Dermis blood vessel endothelial cell (primary cell): ENCODE measurements around the gene ARHGAP28. TPM values are rescaled to one million over a fixed set of nuclear protein-coding genes. Genes with fewer than 3 reads are reported as not detected.

Experiments used
- DNase-seq: peaks from one replicate; pipeline ENCODE4 v3.0.0; 2010
- total RNA-seq: library from RNA; depleted of rRNA; stranded (reverse); fragments of >200 nt; gene quantifications from 2 replicates; pipeline ENCODE4 v1.2.3, GENCODE V29; 2014

ARHGAP28 gene
- total RNA-seq, 1 donor from 2014 or later = 4.3 TPM

DNA sequence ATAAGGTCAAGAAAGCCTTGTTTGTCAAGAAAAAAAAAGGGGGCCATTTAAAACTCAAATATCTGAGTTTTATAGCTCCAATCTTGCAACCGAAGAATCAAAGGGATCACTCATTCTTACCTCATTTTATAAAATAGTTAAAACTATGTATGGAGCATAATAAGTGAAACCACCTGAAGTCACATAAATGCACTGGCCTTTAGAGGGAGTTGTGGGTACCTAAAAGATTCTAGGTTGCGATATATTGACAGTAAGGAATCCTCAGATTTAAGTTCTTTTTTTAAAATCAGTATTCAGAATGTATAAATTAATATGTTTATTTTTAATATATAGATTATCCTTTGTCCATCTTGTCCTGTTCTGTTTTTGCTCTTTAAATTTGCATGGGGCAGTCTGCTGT lies 3.4 kb downstream of the ARHGAP28 start:
- peak; percentile 17 for DNase-seq

DNA sequence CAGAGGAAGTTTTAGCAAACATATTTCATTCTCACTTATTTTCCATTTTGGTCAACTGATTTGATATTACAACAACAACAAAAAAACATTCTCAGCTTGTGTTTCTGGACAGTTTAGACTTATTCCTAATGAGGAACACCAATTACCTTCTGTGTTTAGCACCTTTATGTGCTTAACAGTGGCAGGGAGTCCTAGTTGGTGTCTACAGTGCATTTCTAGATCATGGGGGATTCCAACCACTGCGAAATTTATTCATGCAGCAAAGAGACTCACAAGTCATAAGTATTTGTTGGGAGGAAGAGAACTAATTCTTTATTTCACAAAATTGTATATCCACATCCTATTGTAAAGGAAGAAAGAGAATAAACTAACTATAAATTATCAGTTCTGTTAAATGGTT lies 4.2 kb downstream of the ARHGAP28 start:
- DNase-seq = no peak

DNA sequence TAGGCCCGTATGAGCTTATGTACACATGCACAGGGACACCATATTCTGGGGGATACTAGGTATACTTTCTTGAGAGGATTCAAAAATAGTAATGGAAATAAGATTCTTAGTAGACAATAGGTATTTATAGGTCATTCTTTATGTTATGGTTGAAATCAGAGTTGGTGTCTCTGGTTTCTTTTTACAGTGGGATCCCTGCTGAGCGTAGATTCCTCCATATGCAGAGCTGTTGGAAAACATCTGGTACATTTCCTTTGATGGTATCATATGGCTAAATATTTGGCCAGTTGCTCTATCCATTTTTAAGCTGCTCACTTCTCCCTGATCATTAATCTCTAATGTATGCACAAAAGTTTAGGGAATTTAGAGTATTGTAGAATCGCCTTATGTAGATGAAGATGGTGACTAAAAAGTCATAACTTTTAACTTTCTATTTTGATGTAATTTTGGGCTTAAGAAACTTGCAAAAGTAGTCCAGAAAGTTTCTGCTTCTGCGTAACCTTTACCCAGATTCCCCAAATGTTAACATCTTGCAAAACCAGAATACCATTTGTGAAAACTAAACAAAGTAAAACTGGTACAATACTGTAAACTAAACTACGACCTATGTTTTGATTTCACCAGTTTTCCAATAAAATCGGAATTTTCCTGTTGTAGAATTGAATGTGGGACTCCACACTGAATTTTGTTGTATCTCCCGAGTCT lies 5.4 kb downstream of the ARHGAP28 start:
- no peak for DNase-seq

DNA sequence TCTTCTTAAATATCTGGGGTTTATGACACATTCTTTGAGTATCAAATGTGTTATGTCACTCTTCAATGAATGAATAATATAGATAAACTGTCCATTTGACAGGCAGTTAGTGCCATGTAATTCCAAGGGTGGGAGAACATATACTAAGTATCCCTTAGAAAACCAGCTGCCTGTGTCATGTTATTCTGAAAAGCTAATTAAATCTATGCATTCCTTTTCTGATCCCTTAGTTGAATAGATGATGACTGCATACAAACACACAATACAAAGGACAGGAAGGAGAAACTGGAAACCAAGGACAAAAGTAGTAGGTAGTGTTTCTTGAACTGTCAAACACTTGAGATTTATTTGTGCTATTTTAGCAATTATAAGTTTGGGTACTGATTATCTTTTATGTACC lies 8.3 kb downstream of the ARHGAP28 start:
- DNase-seq = no peak

DNA sequence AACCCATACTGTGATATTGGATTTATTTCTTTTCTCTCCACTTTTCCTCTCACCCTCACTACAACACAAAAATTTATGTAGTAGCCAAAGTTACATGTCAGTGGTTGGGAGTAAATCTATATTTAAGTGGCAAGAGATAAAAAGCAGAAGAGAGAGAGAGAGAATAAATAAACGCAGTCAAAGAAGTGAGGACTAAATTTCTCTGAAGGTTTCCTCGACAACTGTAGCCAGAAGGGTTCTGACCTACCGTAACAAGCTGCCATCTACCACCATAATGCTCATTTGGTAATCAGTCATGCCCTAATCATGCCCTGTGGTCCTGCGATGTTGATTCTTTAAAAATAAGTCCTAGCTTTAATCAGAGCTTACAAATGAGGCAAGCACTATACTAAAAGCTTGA lies 9.1 kb downstream of the ARHGAP28 start:
- DNase-seq = no peak

DNA sequence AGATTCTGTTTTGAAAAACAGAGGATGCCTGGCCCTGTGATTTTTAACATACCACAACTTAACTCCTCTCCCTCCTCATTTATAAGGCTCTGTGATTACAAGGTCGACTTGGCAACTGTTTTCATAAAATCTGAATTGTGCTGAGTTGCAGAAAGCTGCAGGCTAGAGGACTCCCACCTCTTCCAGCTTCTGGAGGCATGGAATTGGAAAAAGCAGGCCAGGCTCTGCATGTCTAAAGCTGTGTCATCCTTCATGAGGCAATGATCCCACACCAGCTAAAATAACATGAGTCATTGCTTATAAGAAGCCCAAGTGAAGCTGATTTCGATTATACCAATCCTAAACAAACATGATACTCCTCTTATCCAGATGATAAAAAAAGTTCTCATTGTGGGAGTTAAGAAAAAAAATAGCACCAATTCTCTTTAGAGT lies 11.7 kb downstream of the ARHGAP28 start:
- DNase-seq = peak; percentile 74

DNA sequence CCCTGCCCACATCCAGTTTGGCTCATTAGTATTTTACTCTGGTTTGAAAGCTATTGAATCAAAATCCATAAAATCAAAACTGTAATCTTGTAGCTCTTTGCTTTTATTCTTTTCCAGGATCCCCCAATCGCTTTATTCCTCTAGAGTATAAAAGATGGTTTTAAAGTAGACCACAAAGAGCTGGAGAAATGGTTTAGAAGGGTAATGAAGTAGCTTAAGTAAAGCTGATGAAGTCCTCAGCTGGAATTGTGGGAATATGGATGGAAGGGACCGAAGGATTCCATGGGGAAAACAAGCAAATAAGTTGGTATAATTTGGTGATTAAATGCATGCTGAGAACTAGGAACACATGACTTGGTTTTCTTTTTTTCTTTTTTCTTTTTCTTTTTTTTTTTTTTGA lies 12.3 kb downstream of the ARHGAP28 start:
- no peak for DNase-seq

DNA sequence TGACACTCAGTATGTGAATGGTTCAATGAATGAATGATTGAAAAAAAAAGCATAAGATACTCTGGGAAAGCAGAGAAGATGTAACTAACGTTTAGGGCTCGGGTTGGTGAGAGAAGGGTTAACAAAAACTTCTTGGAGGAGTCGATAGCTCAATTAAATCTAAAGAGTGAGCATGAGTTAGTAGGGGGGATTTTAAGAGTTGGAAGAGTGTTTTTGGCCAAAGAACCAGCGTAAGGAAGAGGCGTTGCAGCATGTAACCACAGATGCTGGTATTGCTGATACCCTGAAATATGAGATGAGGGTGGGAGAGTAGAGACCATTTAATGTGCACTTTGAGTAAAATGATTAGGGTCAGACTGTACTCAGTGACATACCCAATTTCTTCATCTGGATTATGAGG lies 14.5 kb downstream of the ARHGAP28 start:
- DNase-seq = no peak

DNA sequence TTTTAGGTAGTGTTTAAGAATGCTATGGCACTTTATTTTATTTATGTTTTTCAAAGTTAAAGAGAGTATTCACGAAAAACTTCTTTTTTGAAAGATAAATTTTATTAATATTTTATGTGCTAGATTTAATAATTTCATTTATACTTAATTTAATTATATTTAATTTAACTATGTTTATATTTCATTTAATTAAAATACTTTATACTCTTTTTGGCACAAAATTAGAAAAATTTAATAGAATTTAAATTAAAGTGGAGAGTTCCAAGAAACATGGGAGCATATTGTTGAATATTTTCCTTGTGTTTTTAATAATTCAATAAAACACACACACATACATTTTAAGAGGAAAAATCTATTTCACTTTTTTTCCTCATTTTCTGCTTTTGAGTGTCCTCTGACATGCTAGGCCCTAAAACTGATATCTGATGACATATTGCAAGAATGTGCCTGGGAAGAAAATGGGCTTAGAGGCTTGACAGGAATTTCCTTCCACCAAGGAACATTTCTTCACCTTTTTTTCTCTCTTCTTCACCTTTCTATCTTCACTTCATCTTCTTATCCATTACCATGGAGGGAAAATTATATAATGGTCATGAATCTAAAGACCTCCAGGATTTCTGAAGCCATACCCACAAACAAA lies 15.4 kb downstream of the ARHGAP28 start:
- DNase-seq = no peak

DNA sequence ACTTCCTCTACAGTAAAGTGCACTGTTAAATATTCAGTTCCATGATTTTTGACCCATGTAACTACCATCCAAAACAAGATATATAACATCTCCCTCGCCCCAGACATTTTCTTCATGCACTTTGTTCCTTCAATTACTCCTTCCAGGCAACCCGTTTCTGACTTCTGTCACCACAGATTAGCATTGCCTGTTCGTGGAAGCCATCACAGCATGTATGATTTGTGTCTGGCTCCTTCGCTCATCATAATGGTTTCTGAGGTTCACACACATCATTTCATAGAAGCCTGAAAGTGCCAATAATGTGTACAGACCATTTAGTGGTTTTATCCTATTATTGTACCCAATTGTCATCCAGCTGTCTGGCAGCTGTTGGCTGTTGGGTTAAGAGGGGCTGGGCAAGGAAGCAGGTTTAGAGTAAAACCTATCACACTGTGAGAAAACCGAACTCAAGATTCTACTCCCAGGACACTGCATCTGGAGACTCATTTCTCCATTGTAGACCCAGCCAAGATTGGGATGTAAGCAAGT lies 16.1 kb downstream of the ARHGAP28 start:
- DNase-seq = no peak

DNA sequence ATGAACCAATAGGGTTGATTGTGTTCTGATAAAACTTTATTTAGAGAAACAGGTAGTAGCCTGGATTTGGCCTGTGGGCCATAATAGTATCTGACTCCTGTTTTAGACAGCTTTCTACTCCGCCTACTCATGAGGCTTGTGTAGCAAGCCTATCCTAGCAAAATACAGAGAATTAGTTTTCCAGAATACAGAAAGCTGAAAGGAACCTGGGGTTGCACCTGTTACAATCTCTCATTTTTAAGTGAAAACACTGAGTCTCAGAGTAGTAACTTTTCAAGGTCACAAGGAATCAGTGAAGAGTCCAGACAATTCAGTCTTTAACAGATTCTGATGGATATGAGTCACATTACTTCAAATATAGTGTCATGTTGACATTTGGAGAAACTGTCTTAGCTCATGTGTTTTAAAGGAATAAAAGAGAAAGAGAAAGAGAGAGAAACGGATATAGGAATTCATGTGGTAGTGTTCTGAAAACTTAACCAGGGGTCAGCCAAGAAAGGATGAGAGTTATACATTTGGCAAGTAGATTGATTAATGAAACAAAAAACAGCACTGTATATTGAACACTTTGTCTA lies 17.0 kb downstream of the ARHGAP28 start:
- no peak for DNase-seq

DNA sequence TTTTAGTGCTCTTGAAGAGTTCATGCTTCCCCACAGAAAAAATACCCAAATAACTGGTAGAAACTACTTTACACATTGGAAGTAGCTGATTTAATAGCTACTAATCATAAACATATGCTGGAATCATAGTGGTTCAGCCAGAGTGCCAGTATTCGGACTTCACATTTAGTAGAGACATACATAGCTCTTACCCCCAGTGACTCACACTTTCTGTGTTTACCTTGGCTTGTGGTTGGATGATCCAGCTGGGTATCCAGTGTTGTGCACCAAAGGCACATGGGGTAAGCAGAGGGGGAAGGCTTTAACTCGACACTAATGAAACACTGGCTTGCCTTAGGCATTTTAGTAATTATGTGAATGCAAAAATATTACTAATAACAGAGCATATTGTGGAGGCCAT lies 18.1 kb downstream of the ARHGAP28 start:
- DNase-seq = peak; percentile 53

DNA sequence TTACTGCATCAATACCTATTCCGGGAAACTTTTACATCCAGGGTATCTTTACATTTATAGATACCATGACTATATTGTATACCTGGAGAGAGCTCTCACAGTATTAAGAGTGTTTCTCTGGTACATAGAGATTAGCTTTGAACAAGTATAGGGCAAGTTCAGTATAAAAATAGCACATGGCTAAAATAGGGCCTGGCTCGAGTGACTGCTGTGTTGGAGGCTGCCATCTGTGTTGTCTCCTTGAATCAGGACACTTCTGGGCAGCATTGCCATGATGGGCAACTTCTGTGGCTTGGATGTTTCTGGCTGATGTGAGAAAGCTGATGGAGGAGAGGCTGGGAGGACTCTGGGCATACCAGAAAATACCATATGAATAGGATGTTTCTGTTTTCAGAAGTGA lies 18.7 kb downstream of the ARHGAP28 start:
- DNase-seq = no peak

DNA sequence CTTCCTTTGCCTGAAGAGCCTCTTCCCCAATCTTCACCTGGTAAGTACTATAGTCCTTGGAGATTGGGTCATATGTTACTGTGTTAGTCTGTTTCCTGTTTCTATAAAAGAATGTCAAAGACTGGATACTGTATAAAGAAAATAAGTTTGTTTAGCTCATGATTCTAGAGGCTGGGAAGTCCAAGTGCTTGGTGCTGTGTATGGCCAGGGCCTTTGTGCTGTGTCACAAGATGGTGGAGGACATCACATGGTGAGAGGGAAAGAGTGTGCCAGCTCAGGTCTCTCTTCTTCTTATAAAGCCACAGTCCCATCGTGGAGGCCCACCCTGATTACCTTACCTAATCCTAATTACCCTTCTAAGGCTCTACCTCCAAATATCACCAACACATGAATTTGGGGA lies 20.9 kb downstream of the ARHGAP28 start:
- no peak for DNase-seq

DNA sequence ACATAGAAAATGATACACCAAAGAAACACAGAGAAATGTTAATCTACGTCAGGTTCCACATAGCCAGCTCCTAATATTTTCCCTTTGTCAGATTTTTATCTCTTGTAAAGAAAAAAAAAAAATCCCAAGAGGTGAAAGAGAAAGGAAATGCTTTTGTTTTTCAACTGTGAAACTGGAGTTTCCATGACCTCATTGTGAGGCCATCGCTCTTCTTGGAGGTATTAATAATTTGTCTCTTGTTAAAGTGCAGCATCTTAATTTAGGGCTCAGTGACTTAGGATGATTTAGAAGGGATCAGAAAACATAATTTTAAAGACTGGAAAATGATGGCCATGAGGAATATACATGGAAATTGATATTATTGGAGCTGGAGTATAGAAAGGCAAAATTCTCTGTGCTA lies 21.7 kb downstream of the ARHGAP28 start:
- DNase-seq = peak; percentile 17

DNA sequence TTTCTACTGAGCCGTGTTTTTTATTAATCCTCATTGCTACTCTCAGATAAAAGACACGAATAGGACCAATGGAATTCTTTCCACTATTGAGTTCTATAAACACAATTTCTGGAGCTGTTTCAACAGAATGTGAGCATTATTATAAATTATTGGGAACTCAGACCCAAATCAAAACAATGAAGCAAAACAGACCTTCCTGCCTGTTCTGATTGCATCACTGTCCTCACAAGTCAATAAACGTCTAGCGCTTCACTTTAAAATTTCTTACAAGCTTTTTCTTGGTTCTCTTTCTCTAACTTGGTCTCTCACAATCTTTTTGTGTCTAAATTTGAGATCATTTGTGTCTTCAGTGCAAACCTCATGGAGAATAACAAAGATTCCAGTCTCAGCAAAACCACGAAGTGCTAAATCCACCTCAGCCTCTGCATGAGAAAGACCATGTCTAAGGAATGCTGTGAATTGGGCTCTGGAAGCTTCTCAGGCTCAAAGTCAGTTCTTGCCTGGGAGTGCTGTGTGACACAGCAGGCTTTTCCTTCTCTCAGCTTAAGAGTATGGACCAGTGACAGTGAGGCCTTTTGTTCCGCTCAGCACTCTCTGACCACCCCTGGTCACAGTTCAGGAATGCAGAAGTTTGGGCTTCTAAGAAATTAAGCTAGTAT lies 22.8 kb downstream of the ARHGAP28 start:
- DNase-seq = peak; percentile 24

DNA sequence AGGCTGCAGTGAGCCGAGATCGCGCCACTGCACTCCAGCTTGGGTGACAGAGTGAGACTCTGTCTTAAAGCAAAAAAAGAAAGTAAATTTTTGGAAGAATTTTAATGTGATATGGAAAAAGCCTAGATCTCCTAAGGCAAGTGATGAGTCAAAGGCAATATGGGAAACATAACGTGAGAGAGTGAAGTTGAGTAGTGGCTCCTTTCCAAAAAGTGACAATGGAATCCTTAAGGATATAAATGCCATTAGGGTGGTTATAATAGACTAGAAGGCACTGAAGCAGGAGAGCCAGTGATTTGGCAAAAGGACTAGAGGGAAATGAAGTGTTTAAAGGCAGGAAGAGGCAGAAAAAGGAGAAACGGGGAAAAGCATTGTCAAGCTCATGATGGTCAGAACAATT lies 25.6 kb downstream of the ARHGAP28 start:
- peak; percentile 49 for DNase-seq

DNA sequence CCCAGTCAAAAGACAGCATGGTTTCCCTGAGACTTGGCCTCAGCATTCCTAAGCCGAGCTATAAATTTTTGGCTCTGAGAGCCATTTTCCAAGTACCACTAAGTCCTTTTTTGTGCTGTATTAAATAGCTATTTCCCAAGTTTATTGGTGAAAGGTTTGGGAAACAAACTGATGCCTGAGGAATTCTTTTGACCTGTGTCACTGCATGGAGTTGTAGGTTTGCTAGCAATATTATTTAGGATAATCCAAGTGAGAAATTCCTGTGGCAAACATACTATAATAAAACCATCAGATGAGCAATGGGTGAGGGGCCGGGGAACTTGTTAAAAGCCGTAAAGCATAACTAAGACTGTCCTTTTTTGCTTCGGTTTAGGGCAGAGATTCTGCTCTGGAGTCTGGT lies 28.4 kb downstream of the ARHGAP28 start:
- no peak for DNase-seq

DNA sequence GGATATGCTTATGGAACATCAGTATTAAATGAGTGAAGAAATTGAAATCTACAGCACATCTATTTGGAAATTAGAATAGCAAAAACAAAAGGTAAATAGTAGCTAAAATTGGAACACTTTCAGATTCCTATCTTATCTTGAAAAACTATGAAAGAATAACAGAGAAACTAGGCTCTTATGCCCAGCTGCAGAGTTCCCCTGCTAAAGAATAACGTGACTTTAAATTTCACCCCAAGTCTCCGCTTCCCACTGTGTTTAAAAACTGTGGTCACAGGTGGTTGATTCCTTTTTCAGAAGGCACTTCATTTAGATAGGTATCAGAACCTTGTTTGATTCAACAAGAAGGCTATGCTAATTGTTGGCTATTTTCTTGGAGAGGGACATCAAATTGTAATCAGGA lies 30.1 kb downstream of the ARHGAP28 start:
- no peak for DNase-seq

DNA sequence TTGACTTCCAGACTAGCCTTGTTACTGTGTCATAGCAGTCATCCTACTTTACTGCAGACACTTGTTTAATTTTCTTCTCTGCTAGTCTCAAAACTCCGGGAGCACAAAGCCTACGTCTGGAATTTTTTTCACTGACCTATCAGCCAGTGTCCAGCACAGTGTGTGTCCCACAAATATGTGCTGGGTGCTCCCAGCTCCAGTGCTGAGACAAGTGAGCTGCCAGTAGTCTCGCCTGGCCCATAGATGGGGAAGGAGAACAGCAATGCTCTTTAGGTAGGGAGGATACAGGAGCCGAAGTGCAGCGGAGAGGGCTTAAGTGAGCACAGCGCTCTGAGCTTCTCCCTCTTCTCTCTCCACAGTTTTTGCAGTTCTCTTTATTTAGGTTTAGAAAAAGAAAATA lies 34.0 kb downstream of the ARHGAP28 start:
- DNase-seq = no peak

DNA sequence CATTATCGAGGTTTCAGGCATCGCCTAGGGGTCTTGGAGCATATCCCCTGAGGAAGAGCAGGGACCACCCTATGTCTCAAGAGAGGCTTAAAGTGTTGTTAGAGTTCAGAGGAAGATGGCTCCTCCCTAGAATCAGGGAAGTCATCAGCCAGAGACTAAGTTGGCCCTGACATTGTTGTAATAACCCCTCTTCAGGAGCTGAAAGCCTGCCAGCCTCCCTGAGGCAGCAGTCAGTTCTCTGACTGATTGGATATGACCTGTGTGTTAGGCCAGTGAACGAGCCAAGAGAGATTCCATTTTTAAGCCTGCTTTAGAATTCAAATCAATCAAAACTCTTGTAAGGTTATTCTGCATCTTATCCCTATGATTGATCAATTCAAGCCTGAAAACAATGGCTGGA lies 34.9 kb downstream of the ARHGAP28 start:
- DNase-seq = no peak

DNA sequence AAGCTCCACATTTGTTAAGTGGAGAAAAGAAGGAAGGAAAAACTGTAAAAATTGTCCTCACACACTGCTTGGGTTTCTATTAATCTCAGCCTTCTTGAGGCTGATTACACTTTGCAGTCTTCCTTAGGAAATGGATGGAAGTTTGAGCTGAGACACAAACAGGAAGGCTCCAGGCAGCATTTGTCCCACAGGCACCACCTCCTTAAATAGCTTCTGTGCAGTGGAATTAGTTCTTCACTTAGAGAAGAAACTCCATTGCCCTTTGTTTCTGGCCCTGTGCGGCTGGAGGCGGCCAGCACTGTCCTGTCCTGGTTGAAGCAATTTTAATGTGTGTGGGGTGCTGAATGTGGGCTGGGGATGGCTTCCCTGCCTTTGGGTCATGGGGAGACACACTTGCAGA lies 44.3 kb downstream of the ARHGAP28 start:
- no peak for DNase-seq

DNA sequence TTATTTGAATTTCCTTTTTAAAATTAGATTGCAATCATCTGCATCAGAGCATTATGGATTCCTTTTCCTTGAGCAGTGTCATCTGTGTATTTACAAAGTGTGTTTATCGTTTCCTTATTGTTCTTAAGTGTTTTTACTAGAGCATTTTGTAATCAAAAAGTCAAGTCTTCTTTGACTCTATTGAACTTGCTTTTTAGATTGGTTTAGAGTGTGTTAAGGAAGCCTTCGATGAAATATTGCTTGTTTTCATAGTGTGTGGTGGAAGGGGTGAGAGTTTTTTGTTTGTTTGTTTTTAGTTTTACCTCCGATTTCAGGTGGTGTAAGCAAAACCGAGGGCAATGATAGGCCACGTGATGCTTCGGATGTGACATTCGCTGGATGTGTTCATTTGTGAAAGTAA lies 45.7 kb downstream of the ARHGAP28 start:
- DNase-seq = no peak

DNA sequence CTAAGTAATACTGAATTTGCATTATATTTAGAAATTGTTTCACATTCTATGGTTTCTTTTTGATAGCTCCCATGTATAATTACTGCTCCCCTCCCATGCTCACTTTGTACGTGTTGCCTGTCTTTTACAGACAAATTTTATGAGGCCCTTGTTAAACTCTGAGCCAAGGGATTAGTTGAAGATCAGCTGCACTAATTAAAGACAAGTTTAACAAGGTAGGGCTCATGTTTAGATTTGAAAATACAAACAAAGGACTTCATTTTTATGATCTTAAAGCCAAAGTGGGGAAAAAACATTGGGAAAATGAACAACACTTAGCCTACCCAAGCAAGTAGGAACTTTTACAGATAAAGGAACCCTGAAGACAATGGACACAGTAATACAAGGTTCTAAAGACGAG lies 46.2 kb downstream of the ARHGAP28 start:
- DNase-seq = no peak
